ENCODE measurements around the gene ARHGAP5. TPM values are rescaled to one million over a fixed set of nuclear protein-coding genes. Genes with fewer than 3 reads are reported as not detected.

The ARHGAP5 gene
- total RNA-seq, 1 donor from 2014 or later: 167 TPM

GRCh38 chr14:32070282-32070681, 6.8 kb upstream of the ARHGAP5 start:
- H3K27me3 Mint-ChIP-seq (ENCODE audit: low read depth): no peaks in the 10 kb centered on the region
- TF ChIP-seq, protein P1, sequence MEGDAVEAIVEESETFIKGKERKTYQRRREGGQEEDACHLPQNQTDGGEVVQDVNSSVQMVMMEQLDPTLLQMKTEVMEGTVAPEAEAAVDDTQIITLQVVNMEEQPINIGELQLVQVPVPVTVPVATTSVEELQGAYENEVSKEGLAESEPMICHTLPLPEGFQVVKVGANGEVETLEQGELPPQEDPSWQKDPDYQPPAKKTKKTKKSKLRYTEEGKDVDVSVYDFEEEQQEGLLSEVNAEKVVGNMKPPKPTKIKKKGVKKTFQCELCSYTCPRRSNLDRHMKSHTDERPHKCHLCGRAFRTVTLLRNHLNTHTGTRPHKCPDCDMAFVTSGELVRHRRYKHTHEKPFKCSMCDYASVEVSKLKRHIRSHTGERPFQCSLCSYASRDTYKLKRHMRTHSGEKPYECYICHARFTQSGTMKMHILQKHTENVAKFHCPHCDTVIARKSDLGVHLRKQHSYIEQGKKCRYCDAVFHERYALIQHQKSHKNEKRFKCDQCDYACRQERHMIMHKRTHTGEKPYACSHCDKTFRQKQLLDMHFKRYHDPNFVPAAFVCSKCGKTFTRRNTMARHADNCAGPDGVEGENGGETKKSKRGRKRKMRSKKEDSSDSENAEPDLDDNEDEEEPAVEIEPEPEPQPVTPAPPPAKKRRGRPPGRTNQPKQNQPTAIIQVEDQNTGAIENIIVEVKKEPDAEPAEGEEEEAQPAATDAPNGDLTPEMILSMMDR (IDR thresholded peaks at IDR 0.05; ENCODE audit: unreplicated experiment): no peak
- H3K36me3 Mint-ChIP-seq: no peaks in the 10 kb centered on the region
- H3K4me3 Mint-ChIP-seq: no peak overlapping the region
- no peak overlapping the region for H3K27ac Mint-ChIP-seq
- no peak for DNase-seq (ENCODE audit: low spot score in 2 of 2, unreplicated experiment in 2 of 2)
- no peaks in the 10 kb centered on the region for H3K9me3 Mint-ChIP-seq
- H3K4me1 Mint-ChIP-seq: peaks cover 15% of the 10 kb centered on the region

DNA sequence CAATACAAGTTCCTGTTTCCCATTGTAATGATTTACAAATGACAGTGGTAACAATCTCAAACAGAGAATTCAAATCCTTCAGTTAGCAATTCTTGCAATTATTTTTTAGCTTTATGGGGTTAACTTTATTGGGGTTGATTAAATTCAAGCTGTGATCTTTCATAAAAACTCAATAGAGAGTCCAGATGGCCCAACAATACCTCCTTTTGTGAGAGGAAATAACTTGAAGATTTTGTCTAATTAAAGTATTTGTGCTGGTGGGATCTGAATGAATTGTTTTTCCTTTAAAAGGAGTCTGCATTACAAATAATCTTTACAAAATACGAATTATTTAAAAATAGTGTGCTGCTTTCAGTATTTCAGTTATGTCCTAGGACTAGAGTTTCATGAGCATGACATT, 4.4 kb upstream of the ARHGAP5 start:
- Mint-ChIP-seq H3K9me3 (no peaks in the 10 kb centered on the region), H3K27ac (no peak overlapping the region), H3K27me3 (ENCODE audit: low read depth) (no peaks in the 10 kb centered on the region), H3K4me1 (peaks cover 19% of the 10 kb centered on the region), H3K36me3 (no peaks in the 10 kb centered on the region), H3K4me3 (no peak overlapping the region)
- DNase-seq (ENCODE audit: low spot score in 2 of 2, unreplicated experiment in 2 of 2): no peak
- TF ChIP-seq, protein P1 (IDR thresholded peaks at IDR 0.05; ENCODE audit: unreplicated experiment): no peak

DNA sequence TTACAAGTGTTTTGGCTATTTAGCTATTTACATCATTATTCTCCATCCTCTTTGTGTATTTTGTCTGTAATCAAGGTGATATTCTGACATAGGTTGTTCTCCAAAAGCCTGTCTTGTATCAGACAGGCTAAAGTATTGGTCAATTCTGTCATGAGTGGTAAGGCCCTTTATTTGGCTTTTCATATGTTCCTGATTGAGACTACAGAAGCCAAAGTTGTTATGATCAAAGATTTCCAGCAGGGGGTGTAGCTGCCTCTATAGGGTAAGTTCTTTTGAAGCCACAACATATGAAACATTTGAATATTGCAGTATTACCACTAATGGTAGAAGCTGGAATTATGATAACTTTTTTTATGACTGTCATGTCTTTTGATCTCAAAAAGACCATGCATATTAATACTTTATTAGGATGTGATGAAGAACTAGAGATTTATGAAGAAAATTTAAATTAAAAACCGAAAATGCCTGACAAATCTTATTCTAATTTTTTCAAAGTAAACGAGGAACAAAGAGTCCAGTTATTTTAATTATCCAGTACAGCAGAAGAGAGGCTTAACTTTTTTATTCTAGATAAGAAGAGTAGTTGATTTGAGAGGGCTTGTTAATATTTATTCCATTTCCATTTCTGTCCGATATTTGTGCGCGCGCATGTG, 3.4 kb upstream of the ARHGAP5 start:
- no peaks in the 10 kb centered on the region for H3K36me3 Mint-ChIP-seq
- DNase-seq (ENCODE audit: low spot score in 2 of 2, unreplicated experiment in 2 of 2): no peak
- H3K27me3 Mint-ChIP-seq (ENCODE audit: low read depth): no peaks in the 10 kb centered on the region
- H3K4me3 Mint-ChIP-seq: peak overlapping the region; percentile 8
- peaks cover 19% of the 10 kb centered on the region for H3K4me1 Mint-ChIP-seq
- no peak overlapping the region for H3K27ac Mint-ChIP-seq
- TF ChIP-seq, protein P1 (IDR thresholded peaks at IDR 0.05; ENCODE audit: unreplicated experiment): peak; percentile 73
- no peaks in the 10 kb centered on the region for H3K9me3 Mint-ChIP-seq

DNA sequence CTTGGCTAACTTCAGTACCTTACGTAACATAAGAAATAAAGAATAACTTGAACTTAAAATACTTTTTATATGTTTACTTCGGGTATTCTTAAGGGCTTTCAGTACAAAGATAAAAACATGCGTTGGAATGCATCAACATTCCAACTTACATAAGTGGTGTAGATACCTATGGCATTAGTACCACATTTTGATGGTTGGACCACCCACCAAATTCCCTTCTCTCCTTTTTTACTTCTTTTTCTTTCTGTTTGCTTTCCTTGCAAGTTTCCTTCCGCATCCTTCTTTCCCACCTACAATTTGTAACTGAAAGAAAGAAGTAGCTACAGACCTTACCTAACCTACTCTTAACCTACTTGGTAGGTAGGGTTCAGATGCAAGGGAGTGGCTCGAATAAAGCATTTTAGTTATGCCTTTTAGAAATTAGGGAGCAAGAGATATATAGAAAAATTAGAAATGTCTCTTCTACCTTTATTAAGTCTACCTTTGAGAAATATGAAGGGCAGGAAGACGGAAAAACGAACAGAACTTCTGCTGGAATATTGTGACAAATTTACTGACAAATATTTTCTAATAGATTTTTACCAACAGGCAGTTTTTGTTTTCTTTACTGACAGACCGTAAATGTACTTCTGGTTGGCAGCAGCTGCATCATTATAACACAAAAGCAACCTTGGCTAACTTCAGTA, 2.1 kb upstream of the ARHGAP5 start:
- DNase-seq (ENCODE audit: low spot score in 2 of 2, unreplicated experiment in 2 of 2): no peak
- Mint-ChIP-seq H3K4me1 (peaks cover 29% of the 10 kb centered on the region), H3K4me3 (peak overlapping the region; percentile 55), H3K36me3 (no peaks in the 10 kb centered on the region), H3K9me3 (no peaks in the 10 kb centered on the region), H3K27ac (peak overlapping the region; percentile 78), H3K27me3 (ENCODE audit: low read depth) (no peaks in the 10 kb centered on the region)
- TF ChIP-seq, protein P1 (IDR thresholded peaks at IDR 0.05; ENCODE audit: unreplicated experiment): no peak

DNA sequence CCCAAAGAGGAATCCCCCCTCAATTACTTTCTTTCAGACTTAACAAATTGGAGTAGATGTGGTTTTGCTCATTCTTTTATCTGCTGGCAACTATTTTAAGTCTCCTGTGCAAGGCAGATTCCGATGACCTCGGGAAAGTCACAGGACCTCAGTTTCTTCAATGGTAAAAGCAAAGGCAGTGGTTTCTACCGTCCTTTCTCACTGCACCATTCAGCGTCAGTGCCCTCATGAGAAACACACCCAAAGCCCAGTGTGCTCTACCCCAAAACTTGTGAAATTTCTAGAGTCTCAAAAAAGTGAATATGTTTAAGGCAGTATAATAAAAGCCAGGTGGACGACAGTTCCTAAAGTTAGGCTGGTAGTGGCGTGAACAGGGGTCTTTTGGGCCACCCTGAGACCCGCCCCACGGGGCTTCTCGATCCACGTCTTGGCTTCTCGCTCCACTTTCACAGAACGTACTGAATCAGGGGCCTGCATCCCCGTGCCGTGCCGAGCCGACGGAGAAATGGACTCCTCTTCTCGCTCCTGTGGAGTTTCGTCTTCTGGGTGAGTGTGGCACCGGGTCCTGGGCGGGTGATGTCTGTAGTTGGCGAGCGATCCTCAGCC, 1.3 kb upstream of the ARHGAP5 start:
- no peaks in the 10 kb centered on the region for H3K27me3 Mint-ChIP-seq (ENCODE audit: low read depth)
- H3K27ac Mint-ChIP-seq: peak overlapping the region; percentile 98
- H3K4me3 Mint-ChIP-seq: peak overlapping the region; percentile 99
- peak in 1 of 2 experiments; percentile 25 for DNase-seq (ENCODE audit: low spot score in 2 of 2, unreplicated experiment in 2 of 2)
- peaks cover 35% of the 10 kb centered on the region for H3K4me1 Mint-ChIP-seq
- TF ChIP-seq, protein P1 (IDR thresholded peaks at IDR 0.05; ENCODE audit: unreplicated experiment): no peak
- H3K9me3 Mint-ChIP-seq: no peaks in the 10 kb centered on the region
- no peaks in the 10 kb centered on the region for H3K36me3 Mint-ChIP-seq

Measured in mesothelial cell of epicardium (in vitro differentiated cells).